RWPE1 (cell line): ENCODE measurements around the gene RYR1.

ENCODE experiments used
- CTCF ChIA-PET: fragments of 350-600 bp; sonication (Branson Sonifier 250); formaldehyde crosslinking; extraction: SDS; loops from one replicate; lab custom pipeline; 2021; lab: Yijun Ruan, JAX
- POLR2A ChIA-PET: fragments of 400-600 bp; formaldehyde crosslinking; extraction: SDS; loops from one replicate; lab custom pipeline; 2020; ENCODE audit warnings: antibody characterized with exemption; ENCODE audit not compliant: low non-redundant PET; lab: Yijun Ruan, JAX
- DNase-seq: peaks from one replicate; pipeline ENCODE4 v3.0.0; 2012; ENCODE audit warnings: low spot score
- H3K27ac ChIP-seq: fragments of 450-650 bp; 2 replicates; pipeline ENCODE4 v1.5.1; 2017
- CTCF ChIP-seq: fragments of 450-650 bp; conservative IDR thresholded peaks from 2 replicates; pipeline ENCODE4 v1.5.1; 2017; ENCODE audit warnings: low read depth, mild to moderate bottlenecking

RYR1 gene

GRCh38 chr19:38562096-38562495, 128.6 kb downstream of the RYR1 start:
- TF ChIP-seq CTCF, result no peak
- CTCF ChIA-PET, result no interaction called here
- DNase-seq, result no peak
- peak overlapping the region; percentile 98 for H3K27ac ChIP-seq
- POLR2A ChIA-PET, result no interaction called here

- ChIA-PET POLR2A (no interaction called here), CTCF (no interaction called here)
- no peak overlapping the region; the same call in 1 of the 2 replicates for H3K27ac ChIP-seq
- DNase-seq, result no peak
- TF ChIP-seq CTCF, result no peak
These were observed 130.0 kb downstream of the RYR1 start for GRCh38 chr19:38563475-38563874.

- peak overlapping the region; percentile 25; the same call in 1 of the 2 replicates for H3K27ac ChIP-seq
- POLR2A ChIA-PET, result no interaction called here
- TF ChIP-seq CTCF, result no peak
- CTCF ChIA-PET, result interaction anchor here (0.6 to 1.4 kb wide), 2 partner anchors 69 to 72 kb away, joined by 3 read pairs; no protein-coding TSS in a partner anchor
- DNase-seq, result no peak
These were observed 131.6 kb downstream of the RYR1 start for GRCh38 chr19:38564981-38565690.

- CTCF ChIA-PET, result interaction anchor here (0.6 kb wide), 2 partner anchors 69 to 112 kb away, joined by 3 read pairs; no protein-coding TSS in a partner anchor
- peak overlapping the region; percentile 25; the same call in 1 of the 2 replicates for H3K27ac ChIP-seq
- TF ChIP-seq CTCF, result no peak
- POLR2A ChIA-PET, result no interaction called here
- no peak for DNase-seq
These were observed 132.2 kb downstream of the RYR1 start for GRCh38 chr19:38565691-38566105.

- ChIA-PET POLR2A (no interaction called here), CTCF (interaction anchor here (0.7 to 1.5 kb wide), 2 partner anchors 9 to 22 kb away, joined by 4 read pairs; no protein-coding TSS in a partner anchor)
- no peak overlapping the region for H3K27ac ChIP-seq
- DNase-seq, result no peak
- TF ChIP-seq CTCF, result no peak
These were observed 136.0 kb downstream of the RYR1 start for GRCh38 chr19:38569368-38569983.

- ChIA-PET POLR2A (no interaction called here), CTCF (interaction anchor here (0.6 kb wide), 1 partner anchor 63 kb away, joined by 3 read pairs; no protein-coding TSS in a partner anchor)
- DNase-seq, result no peak
- TF ChIP-seq CTCF, result no peak
- H3K27ac ChIP-seq, result no peak overlapping the region
These were observed 138.2 kb downstream of the RYR1 start for GRCh38 chr19:38571682-38572081.
